NK-92 treated with Interleukin-12 subunit alpha and Interleukin-12 subunit beta, amount 100 ng/mL, for 24 hours (cell line): ENCODE measurements around the gene IFT122.

ENCODE experiments used
- DNase-seq: peaks from one replicate; lab custom pipeline; 2025; lab: John Stamatoyannopoulos, UW

The IFT122 gene

DNA sequence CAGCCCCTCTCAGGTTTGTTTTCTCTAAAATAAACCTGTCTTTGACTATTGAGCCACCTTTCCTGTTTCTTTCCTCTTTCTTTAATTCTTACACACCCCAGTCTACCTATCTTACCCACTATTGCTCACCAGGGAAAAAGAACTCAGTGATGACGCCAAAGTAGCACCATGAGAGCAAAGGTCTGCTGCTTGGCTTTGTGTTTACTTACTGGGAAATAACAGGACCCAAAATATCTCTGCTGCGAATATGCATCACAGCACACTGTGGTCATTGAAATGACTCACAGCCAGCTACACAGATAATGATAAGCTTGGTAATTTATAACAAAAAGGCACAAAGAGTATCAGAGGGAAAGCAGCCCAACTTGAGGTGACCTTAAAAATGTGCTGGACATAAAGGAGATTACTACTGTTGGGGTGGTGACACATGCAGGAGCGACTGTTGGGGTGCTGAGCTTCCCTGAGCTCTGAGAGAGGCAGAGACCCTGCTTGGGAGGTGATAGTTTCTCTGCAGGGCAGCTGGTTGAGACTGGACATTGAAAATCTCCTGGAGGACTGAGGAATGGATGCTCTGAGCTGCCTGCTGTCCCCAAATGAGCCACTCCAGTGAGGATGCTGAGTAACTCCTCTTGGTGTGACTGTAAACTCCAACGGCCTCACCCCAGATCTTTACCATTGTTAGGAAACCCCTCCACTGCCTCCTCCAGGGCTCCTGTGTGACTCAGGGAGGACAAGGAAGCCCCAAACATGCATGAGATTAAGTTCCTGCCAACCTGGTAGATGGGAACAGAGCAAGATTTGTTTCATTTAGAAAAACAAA lies 26.1 kb upstream of the IFT122 start:
- DNase-seq = no peak

DNA sequence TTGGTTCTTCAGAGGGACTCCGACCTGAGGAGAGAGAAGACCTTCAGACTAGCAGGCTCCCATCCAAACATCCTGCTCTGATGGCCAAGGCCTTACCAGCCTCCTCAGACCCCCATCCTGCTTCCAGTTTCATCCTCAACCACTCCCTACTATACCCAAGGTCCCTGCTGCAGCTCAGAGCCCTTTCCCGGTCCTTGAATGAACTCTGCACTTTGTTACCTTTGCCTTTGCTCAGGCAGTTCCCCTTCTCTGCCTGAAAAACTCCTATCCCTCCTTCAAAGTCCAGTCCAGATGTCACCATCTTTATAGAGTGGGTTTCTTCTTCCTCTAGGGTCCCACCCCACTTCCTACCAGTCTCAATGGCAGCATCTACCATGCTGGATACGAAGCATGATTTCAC lies 24.6 kb upstream of the IFT122 start:
- DNase-seq = no peak

DNA sequence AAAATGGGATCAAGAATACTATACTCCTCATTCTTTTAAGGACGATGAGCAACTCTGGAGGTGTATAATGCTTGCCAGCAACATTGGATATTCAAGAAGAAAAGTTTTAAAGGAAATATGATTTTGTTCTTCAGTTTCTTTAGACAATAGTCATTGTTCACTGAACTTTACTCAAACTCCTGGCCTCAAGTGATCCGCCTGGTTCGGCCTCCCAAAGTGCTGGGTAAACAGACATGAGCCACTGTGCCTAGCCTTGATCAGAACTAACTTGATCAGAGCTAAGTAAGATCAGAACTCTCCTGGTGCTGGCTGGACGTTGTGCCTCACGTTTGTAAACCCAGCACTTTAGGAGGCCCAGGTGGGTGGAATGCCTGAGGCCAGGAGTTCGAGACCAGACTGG lies 24.2 kb upstream of the IFT122 start:
- no peak for DNase-seq

DNA sequence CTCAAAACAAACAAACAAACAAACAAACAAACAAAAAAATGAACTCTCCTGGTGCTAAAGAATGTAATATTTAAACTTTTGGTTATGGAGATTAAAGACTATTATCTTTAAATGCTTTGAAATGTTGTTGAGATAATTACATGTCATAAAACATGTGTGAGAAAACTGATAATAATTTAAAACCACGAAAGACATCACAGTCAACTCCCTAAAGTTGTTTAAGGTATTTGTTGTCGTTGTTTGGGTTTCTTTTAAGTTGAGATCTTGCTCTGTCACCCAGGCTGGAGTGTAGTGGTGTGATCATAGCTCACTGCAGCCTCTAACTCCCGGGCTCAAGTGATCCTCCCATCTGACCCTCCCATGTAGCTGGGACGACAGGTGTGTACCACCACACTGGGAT lies 23.6 kb upstream of the IFT122 start:
- DNase-seq = no peak

GRCh38 chr3:129417326-129417725 lies 22.7 kb upstream of the IFT122 start:
- no peak for DNase-seq

DNA sequence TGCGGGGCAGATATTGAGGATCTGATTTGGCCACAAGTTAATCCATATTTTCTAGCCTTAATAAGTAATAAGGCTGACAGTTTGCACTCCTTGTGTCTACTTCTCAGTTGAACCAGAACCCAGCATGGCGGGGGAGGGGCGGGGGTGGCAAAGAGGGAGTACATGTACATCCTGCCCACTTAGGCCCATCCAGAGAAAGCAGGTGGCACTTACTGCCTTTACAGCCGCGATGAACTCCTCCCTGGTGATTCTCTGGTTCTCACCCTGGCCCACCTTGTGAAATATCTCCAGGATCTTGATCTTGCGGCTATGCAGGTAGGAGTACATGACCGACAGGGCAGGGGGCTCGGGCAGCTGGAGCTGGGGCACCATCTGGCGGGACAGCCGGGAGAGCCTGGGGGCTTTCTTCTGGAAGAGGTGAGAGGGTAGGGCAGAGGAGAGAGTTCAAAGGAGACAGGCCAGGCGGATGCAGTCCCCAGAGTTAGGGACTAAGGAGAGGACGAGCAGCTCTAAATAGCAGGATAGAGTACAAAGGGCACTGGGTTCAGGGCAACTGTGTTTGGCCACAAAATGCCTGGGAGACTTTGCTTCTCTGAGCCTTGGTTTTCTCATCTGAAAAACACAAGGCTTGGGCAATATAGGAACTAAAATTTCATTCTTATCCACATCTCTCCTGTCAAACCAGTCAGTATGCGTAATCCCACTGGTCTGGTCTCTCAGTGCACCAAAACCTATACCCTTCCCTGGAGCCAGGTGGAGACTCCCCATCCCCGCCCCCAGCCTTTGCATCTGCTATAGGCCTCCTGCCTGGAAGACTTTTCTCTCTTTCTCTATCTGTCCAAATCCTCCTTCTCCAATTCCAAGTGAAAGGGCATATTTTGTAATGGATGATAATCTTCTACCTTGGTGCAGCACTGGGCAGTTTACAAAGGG lies 21.7 kb upstream of the IFT122 start:
- DNase-seq = no peak

GRCh38 chr3:129419476-129419875 lies 20.5 kb upstream of the IFT122 start:
- no peak for DNase-seq

GRCh38 chr3:129421236-129421883 lies 18.7 kb upstream of the IFT122 start:
- DNase-seq = no peak

GRCh38 chr3:129421988-129422745 lies 17.9 kb upstream of the IFT122 start:
- DNase-seq = no peak

DNA sequence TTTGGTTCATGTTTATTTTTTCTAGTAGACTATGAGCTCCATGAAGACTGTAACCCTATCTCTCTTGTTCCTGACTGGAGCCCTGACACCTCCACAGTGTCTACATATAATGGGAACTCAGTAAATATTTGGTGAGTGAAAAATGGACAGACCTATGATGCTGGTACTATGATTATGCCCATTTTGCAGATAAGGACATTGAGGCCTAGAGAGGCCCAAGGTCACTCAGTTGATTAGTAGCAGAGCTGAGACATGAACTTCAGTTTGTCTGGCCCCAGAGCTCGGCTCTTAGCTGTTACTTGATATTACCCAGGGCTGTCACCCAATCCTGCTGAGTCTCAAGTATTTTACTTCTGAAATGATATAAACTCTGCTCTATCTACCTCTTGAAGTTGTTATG lies 17.1 kb upstream of the IFT122 start:
- DNase-seq = no peak

DNA sequence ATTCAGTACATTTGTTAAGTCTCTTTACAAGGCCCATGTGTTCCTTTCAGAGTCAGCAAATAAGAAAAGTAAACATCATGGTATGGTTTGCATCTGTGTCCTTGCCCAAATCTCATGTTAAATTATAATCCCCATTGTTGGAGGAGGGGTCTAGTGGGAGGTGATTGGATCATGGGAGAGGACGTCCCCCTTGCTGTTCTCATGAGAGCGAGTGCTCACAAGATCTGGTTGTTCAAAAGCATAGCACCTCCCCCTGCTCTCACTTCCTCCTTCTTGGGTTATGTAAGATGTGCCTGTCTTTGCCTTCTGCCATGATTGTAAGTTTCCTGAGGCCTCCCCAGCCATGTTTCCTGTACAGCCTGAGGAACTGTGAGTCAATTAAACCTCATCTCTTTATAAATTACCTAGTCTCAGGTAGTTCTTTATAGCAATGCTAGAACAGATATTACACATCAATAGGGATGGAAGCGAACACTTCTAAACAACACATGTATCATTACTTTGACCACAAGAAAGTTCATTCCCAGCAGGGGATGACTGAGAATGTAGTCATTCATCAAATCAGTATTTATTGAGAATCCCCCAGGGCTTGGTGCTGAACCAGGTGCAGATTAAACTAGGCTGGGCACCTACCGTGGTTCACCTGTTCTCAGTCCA lies 15.7 kb upstream of the IFT122 start:
- no peak for DNase-seq

- no peak for DNase-seq
These were observed 14.8 kb upstream of the IFT122 start for GRCh38 chr3:129425213-129425612.

DNA sequence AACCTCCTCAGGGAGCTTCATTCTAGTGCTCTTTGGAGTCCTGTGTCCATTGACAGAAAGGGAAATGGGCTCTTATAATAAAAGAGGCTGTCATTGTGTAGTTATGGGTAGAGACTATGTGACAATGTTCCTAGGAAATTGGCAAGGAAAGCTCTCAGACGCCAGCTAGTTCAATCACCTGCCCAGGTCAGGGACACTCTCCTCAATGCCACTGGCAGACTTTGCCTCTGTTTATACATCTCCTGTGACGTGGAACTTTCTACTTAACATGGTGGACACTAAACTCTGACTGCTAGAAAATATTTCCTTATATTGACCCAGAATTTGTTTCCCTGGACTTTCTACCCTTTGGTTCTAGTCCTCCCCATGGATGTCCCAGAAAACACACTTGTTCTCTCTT lies 14.4 kb upstream of the IFT122 start:
- DNase-seq = no peak

DNA sequence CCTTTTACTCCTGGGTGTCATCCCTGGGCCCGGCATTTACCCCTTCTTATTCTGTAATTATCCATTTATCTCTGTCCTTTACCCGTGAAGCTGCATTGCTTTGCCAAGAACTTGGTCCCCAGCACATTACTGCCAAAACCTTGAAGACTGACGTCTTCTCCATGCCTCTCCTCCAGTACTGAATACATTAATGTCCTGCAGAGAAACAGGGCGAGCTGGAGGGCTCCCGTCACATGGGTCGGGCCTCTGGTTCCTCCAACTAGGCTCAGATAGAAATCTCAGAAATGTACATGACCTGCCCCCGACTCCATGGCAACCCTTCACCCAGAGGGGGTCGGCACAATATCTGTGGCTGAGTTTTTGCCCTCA lies 12.0 kb upstream of the IFT122 start:
- no peak for DNase-seq

DNA sequence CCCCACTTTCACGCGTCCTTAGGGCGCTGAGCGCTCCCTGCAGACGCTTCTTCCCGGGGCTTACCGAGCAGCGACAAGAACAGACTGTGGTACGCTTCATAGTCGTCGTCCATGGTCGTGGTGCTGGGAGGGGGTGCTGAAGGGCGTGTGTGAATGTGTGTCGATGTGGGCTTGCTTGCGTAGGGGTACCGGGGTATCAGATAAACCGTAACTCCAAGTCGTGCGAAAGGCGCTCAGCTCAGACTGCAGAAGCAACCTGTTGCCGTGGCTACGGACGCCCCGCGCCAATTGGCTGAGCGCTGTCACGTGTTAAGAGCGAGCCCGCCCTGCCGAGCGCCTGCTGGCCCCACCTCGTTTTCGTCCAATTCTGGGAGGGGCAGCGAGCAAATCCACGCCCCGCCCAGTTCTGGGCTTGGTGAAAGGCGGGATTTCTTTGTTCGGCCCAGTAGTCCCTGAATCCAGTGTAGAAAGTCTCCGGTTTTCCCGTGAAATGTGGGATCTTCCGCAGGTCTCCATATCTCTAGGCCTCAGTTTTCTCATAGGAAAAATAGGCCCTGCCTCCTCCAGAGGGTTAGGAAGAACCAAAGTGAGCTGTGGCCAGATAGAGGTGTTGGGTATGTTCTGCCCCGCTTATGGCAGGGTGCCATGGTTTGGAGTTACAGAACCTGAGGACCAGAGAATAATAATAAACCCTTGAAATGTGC lies 11.5 kb upstream of the IFT122 start, which contains the start of gene EFCAB12:
Gene EFCAB12, minus strand, starts transcription at position 261 of the 704 bp plus-strand sequence. Its CDS starts 148 bp downstream, at position 113.
- DNase-seq = no peak

DNA sequence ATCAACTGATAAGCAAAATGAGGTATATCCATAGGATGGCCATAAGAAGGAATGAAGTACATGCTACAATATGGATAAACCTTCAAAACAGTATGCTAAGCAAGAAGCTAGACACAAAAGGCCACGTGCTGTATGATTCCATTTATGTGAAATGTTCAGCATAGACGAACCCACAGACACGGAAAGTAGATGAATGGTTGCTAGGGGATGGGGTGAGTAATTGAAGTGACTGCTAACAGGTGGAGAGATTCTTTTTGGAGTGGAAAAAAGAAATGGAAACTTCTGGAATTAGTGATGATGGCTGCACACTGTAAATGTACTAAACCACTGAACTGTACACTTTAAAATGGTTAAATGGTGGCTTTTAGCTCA lies 11.0 kb upstream of the IFT122 start:
- no peak for DNase-seq

- DNase-seq = no peak
These were observed 10.4 kb upstream of the IFT122 start for GRCh38 chr3:129429602-129430001.

DNA sequence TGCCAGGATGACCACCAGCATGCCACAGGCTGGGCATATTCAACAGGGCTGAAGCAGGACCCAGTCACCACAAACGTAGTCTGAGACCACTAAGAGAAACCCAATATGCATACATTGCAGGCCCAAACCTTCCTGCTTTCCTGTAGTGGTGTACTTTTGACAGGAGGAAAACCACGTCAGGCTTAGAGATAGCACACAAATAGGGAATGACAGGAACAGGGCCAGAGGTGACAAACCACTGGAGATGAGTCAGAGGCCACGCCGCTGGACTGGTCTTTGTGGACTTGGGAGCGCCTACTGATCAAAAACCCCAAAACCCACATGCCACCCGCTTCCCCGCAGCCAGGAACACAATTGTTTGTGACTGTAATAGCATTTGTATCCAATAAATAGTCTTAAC lies 8.0 kb upstream of the IFT122 start:
- peak; percentile 33 for DNase-seq

- no peak for DNase-seq
These were observed 7.4 kb upstream of the IFT122 start for GRCh38 chr3:129432671-129433070.

DNA sequence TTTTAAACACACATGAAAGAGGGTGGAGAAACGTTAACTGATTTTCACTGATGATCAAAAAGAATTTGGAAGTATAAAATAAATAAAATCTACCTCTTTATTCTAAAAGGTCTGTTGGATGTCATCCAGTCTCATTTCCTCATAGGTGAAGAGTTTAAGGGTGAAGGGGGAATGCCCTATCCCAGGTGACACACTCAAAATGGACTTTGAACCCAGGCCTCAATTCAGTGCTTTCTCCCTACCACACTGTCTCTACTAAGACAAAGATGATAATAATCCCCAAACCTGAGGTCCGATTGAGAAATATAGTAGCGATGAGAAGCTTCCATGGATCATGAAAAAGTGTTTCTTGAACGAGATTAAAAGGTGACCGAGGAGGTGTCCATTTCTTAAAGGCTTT lies 6.5 kb upstream of the IFT122 start:
- DNase-seq = no peak

GRCh38 chr3:129434140-129434539 lies 5.9 kb upstream of the IFT122 start:
- no peak for DNase-seq
